ENCODE data around the gene CD2. TPM values are rescaled to one million over a fixed set of nuclear protein-coding genes. Genes with fewer than 3 reads are reported as not detected.
A peak's percentile ranks its signal among the peaks of the same experiment; 100 is the strongest.

Gene CD2
- total RNA-seq, 2 experiments from 2014 or later, result not detected

DNA sequence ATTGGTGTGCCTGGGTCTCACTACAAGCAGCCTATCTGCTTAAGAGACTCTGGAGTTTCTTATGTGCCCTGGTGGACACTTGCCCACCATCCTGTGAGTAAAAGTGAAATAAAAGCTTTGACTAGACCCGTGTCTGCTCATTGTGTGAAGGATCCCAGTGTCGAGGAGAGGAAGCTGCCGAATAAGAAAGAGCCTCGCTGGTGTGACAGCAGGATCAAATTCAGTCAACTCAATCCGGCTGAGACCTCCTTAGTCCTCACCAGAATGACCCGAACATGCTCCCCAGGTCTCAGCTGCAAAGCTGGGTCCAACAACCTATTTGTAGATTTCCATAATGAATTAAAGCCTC lies 14.8 kb downstream of the CD2 start:
- intact Hi-C loops (cut with micrococcal nuclease; ENCODE audit: unreplicated experiment), result loop anchor here (5.0 kb wide), 1 partner anchor 48 kb away; no protein-coding TSS in a partner anchor
- no peaks in the 10 kb centered on the region for H3K36me3 ChIP-seq (ENCODE audit: insufficient read depth, low read length)
- peaks cover 49% of the 10 kb centered on the region for H3K4me1 ChIP-seq (ENCODE audit: insufficient read depth, low read length, poor library complexity, severe bottlenecking)
- ChIA-PET POLR2A (interaction anchor here (0.6 to 1.1 kb wide), 4 partner anchors 13 to 25 kb away, joined by 3 read pairs; no protein-coding TSS in a partner anchor), CTCF (ENCODE audit: unreplicated experiment) (no interaction called here)
- BruUV-seq (replicated peaks), result no TSS peak
- H3K9me2 ChIP-seq (ENCODE audit: insufficient read depth, low read length), result no peaks in the 10 kb centered on the region
- peak; percentile 33 for DNase-seq (ENCODE audit: low spot score)
- H3K4me2 ChIP-seq (ENCODE audit: low read length), result peak overlapping the region; percentile 57
- peak overlapping the region; percentile 32 for H3K4me3 ChIP-seq (ENCODE audit: low read depth, low read length, poor library complexity, severe bottlenecking)
- no peaks in the 10 kb centered on the region for H4K20me1 ChIP-seq (ENCODE audit: insufficient read depth, low read length)
- peak overlapping the region; percentile 95 for H3K27ac ChIP-seq (ENCODE audit: low read depth, low read length, poor library complexity, severe bottlenecking)
- H3K9me3 ChIP-seq (ENCODE audit: low read length), result peaks cover 17% of the 10 kb centered on the region; the same call in 1 of the 2 replicates
- TF ChIP-seq, protein P1, sequence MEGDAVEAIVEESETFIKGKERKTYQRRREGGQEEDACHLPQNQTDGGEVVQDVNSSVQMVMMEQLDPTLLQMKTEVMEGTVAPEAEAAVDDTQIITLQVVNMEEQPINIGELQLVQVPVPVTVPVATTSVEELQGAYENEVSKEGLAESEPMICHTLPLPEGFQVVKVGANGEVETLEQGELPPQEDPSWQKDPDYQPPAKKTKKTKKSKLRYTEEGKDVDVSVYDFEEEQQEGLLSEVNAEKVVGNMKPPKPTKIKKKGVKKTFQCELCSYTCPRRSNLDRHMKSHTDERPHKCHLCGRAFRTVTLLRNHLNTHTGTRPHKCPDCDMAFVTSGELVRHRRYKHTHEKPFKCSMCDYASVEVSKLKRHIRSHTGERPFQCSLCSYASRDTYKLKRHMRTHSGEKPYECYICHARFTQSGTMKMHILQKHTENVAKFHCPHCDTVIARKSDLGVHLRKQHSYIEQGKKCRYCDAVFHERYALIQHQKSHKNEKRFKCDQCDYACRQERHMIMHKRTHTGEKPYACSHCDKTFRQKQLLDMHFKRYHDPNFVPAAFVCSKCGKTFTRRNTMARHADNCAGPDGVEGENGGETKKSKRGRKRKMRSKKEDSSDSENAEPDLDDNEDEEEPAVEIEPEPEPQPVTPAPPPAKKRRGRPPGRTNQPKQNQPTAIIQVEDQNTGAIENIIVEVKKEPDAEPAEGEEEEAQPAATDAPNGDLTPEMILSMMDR (conservative IDR thresholded peaks at IDR 0.05; ENCODE audit: low read length), result no peak
- no peak for TF ChIP-seq EZH2phosphoT487 (IDR thresholded peaks at IDR 0.05; ENCODE audit: borderline replicate concordance, low read depth, low read length)
- H2AFZ ChIP-seq (ENCODE audit: low read length), result peak overlapping the region; percentile 67; the same call in 1 of the 2 replicates
- H3K79me2 ChIP-seq (ENCODE audit: insufficient read depth, low read depth, low read length), result no peaks in the 10 kb centered on the region

DNA sequence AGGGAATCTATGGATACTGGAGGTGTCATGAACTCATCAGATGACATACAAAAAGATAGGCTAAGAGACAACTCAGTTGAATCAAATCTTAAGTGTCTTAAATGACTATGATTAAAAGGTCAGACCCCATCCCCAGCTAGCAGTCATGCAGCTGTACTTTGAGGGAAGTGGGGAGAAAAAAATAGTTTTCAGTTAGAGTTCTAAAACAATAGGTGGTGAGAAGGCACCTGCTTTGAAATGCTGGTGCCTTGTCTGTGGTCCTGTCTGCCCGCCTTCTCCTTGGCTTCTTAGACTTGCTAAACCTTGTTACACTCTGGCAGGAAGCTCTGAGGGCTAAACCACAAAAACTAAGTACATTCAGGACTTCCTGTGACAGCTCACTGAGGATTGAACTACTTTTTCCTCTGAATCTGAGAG lies 15.3 kb downstream of the CD2 start:
- Histone ChIP-seq H3K36me3 (ENCODE audit: insufficient read depth, low read length) (no peaks in the 10 kb centered on the region), H3K79me2 (ENCODE audit: insufficient read depth, low read depth, low read length) (no peaks in the 10 kb centered on the region), H3K4me1 (ENCODE audit: insufficient read depth, low read length, poor library complexity, severe bottlenecking) (peaks cover 49% of the 10 kb centered on the region), H4K20me1 (ENCODE audit: insufficient read depth, low read length) (no peaks in the 10 kb centered on the region), H2AFZ (ENCODE audit: low read length) (peak overlapping the region; percentile 67; the same call in 1 of the 2 replicates), H3K9me2 (ENCODE audit: insufficient read depth, low read length) (no peaks in the 10 kb centered on the region), H3K4me3 (ENCODE audit: low read depth, low read length, poor library complexity, severe bottlenecking) (peak overlapping the region; percentile 32), H3K4me2 (ENCODE audit: low read length) (peak overlapping the region; percentile 57), H3K9me3 (ENCODE audit: low read length) (peaks cover 17% of the 10 kb centered on the region; the same call in 1 of the 2 replicates), H3K27ac (ENCODE audit: low read depth, low read length, poor library complexity, severe bottlenecking) (peak overlapping the region; percentile 95)
- CTCF ChIA-PET (ENCODE audit: unreplicated experiment), result no interaction called here
- DNase-seq (ENCODE audit: low spot score), result peak; percentile 92
- POLR2A ChIA-PET, result interaction anchor here (0.6 to 0.8 kb wide), 3 partner anchors 14 to 36 kb away, joined by 3 read pairs; no protein-coding TSS in a partner anchor
- intact Hi-C loops (cut with micrococcal nuclease; ENCODE audit: unreplicated experiment), result loop anchor here (5.0 kb wide), 1 partner anchor 48 kb away; no protein-coding TSS in a partner anchor
- TF ChIP-seq, protein P1 (conservative IDR thresholded peaks at IDR 0.05; ENCODE audit: low read length), result no peak
- no peak for TF ChIP-seq EZH2phosphoT487 (IDR thresholded peaks at IDR 0.05; ENCODE audit: borderline replicate concordance, low read depth, low read length)
- no TSS peak for BruUV-seq (replicated peaks)

GRCh38 chr1:116769994-116770393 lies 15.8 kb downstream of the CD2 start:
- no peak for DNase-seq (ENCODE audit: low spot score)
- CTCF ChIA-PET (ENCODE audit: unreplicated experiment), result no interaction called here
- POLR2A ChIA-PET, result interaction anchor here (0.5 to 0.8 kb wide), 4 partner anchors 14 to 35 kb away, joined by 3 read pairs; no protein-coding TSS in a partner anchor

More at GRCh38 chr1:116769994-116770393, 15.8 kb downstream of the CD2 start:
- H3K79me2 ChIP-seq (ENCODE audit: insufficient read depth, low read depth, low read length), result no peaks in the 10 kb centered on the region
- peaks cover 49% of the 10 kb centered on the region for H3K4me1 ChIP-seq (ENCODE audit: insufficient read depth, low read length, poor library complexity, severe bottlenecking)
- H3K4me2 ChIP-seq (ENCODE audit: low read length), result peak overlapping the region; percentile 57
- intact Hi-C loops (cut with micrococcal nuclease; ENCODE audit: unreplicated experiment), result loop anchor here (5.0 kb wide), 1 partner anchor 47 kb away; no protein-coding TSS in a partner anchor
- H3K4me3 ChIP-seq (ENCODE audit: low read depth, low read length, poor library complexity, severe bottlenecking), result peak overlapping the region; percentile 27
- H3K36me3 ChIP-seq (ENCODE audit: insufficient read depth, low read length), result no peaks in the 10 kb centered on the region
- no peaks in the 10 kb centered on the region for H3K9me2 ChIP-seq (ENCODE audit: insufficient read depth, low read length)
- BruUV-seq (replicated peaks), result no TSS peak
- H3K9me3 ChIP-seq (ENCODE audit: low read length), result peaks cover 19% of the 10 kb centered on the region; the same call in 1 of the 2 replicates
- H2AFZ ChIP-seq (ENCODE audit: low read length), result peak overlapping the region; percentile 63; the same call in 1 of the 2 replicates
- peak overlapping the region; percentile 95 for H3K27ac ChIP-seq (ENCODE audit: low read depth, low read length, poor library complexity, severe bottlenecking)
- no peaks in the 10 kb centered on the region for H4K20me1 ChIP-seq (ENCODE audit: insufficient read depth, low read length)
- no peak for TF ChIP-seq EZH2phosphoT487 (IDR thresholded peaks at IDR 0.05; ENCODE audit: borderline replicate concordance, low read depth, low read length)
- TF ChIP-seq, protein P1 (conservative IDR thresholded peaks at IDR 0.05; ENCODE audit: low read length), result no peak
